HEK293 (cell line): ENCODE measurements around the gene SUCLA2.

Source experiments
- CTCF ChIA-PET: fragments of 350-600 bp; formaldehyde crosslinking; extraction: SDS; loops from one replicate; lab custom pipeline; 2021; ENCODE audit warnings: antibody characterized with exemption; lab: Yijun Ruan, JAX
- POLR2A ChIA-PET: fragments of 300-600 bp; formaldehyde crosslinking; extraction: SDS; loops from one replicate; lab custom pipeline; 2020; ENCODE audit warnings: antibody characterized with exemption, inconsistent platforms; lab: Yijun Ruan, JAX
- H3K27ac ChIP-seq: fragments of 200-500 bp; sonication (Bioruptor generic); 2 replicates; pipeline ENCODE4 v1.5.1; 2014; ENCODE audit warnings: low read depth, low read length, control low read depth, inconsistent platforms; ENCODE audit errors: extremely low read depth
- H3K36me3 ChIP-seq, 2 experiments: fragments of 200-500 bp in 1 of 2; sonication (Bioruptor generic) in 1 of 2; 1 replicate in 1 of 2; 2 replicates in 1 of 2; pipeline ENCODE4 v1.5.1; 2014 to 2017; ENCODE audit warnings: inconsistent platforms in 2 of 2, low read length in 2 of 2; ENCODE audit not compliant: control insufficient read depth in 2 of 2, insufficient read depth in 1 of 2
- H3K4me1 ChIP-seq: fragments of 200-500 bp; sonication (Bioruptor generic); 2 replicates; pipeline ENCODE4 v1.5.1; 2014; ENCODE audit warnings: mild to moderate bottlenecking, low read length, inconsistent platforms; ENCODE audit not compliant: control insufficient read depth, insufficient read depth
- H3K4me3 ChIP-seq: 2 replicates; pipeline ENCODE4 v1.5.1; 2011; ENCODE audit warnings: low read depth, mild to moderate bottlenecking, control low read depth, low read length, moderate library complexity
- H3K9me3 ChIP-seq: fragments of 200-500 bp; sonication (Bioruptor generic); 2 replicates; pipeline ENCODE4 v1.5.1; 2014; ENCODE audit warnings: low read depth, low read length, inconsistent platforms; ENCODE audit not compliant: control insufficient read depth, insufficient read depth
- ATF2 ChIP-seq: fragments of 450-650 bp; formaldehyde crosslinking; IDR thresholded peaks from 2 replicates; pipeline ENCODE4 v1.5.1; 2016; ENCODE audit warnings: missing biosample characterization, missing genetic modification characterization, low read depth
- BCL6B ChIP-seq: fragments of 450-650 bp; formaldehyde crosslinking; IDR thresholded peaks from 2 replicates; pipeline ENCODE4 v1.5.1; 2017; ENCODE audit warnings: missing biosample characterization, missing genetic modification characterization
- FEZF1 ChIP-seq: fragments of 450-650 bp; formaldehyde crosslinking; IDR thresholded peaks from 2 replicates; pipeline ENCODE4 v1.5.1; 2016; ENCODE audit warnings: missing biosample characterization, missing genetic modification characterization
- GLI4 ChIP-seq: fragments of 450-650 bp; formaldehyde crosslinking; IDR thresholded peaks from 2 replicates; pipeline ENCODE4 v1.5.1; 2016; ENCODE audit warnings: missing biosample characterization, missing genetic modification characterization
- GLIS2 ChIP-seq: fragments of 450-650 bp; formaldehyde crosslinking; IDR thresholded peaks from 2 replicates; pipeline ENCODE4 v1.5.1; 2016; ENCODE audit warnings: missing biosample characterization, missing genetic modification characterization
- HOXA7 ChIP-seq: sonication (generic); formaldehyde crosslinking; IDR thresholded peaks from 2 replicates; pipeline ENCODE4 v1.8.1; 2022; ENCODE audit warnings: missing genetic modification reagents, borderline replicate concordance
- INSM2 ChIP-seq: fragments of 450-650 bp; formaldehyde crosslinking; IDR thresholded peaks from 2 replicates; pipeline ENCODE4 v1.5.1; 2016; ENCODE audit warnings: missing biosample characterization, missing genetic modification characterization
- KLF17 ChIP-seq: fragments of 450-650 bp; formaldehyde crosslinking; IDR thresholded peaks from 2 replicates; pipeline ENCODE4 v1.5.1; 2016; ENCODE audit warnings: missing biosample characterization, missing genetic modification characterization
- KLF9 ChIP-seq: fragments of 450-650 bp; formaldehyde crosslinking; IDR thresholded peaks from 2 replicates; pipeline ENCODE4 v1.5.1; 2016; ENCODE audit warnings: missing biosample characterization, missing genetic modification characterization, low read depth
- REST ChIP-seq: fragments of 450-650 bp; formaldehyde crosslinking; IDR thresholded peaks from 2 replicates; pipeline ENCODE4 v1.5.1; 2016; ENCODE audit warnings: missing biosample characterization, missing genetic modification characterization
- WT1 ChIP-seq: fragments of 450-650 bp; formaldehyde crosslinking; IDR thresholded peaks from 2 replicates; pipeline ENCODE4 v1.5.1; 2016; ENCODE audit warnings: missing biosample characterization, missing genetic modification characterization
- YY1 ChIP-seq: fragments of 450-650 bp; formaldehyde crosslinking; IDR thresholded peaks from 2 replicates; pipeline ENCODE4 v1.5.1; 2018; ENCODE audit warnings: missing biosample characterization, missing genetic modification characterization
- ZBTB1 ChIP-seq: fragments of 450-650 bp; formaldehyde crosslinking; IDR thresholded peaks from 2 replicates; pipeline ENCODE4 v1.5.1; 2016; ENCODE audit warnings: missing biosample characterization, missing genetic modification characterization
- ZBTB26 ChIP-seq: fragments of 450-650 bp; formaldehyde crosslinking; optimal IDR thresholded peaks from 2 replicates; pipeline ENCODE3; 2016; ENCODE audit warnings: missing biosample characterization, mild to moderate bottlenecking, missing genetic modification characterization
- ZBTB49 ChIP-seq: fragments of 450-650 bp; formaldehyde crosslinking; IDR thresholded peaks from 2 replicates; pipeline ENCODE4 v1.5.1; 2016; ENCODE audit warnings: missing biosample characterization, missing genetic modification characterization, low read depth
- ZNF10 ChIP-seq: fragments of 450-650 bp; formaldehyde crosslinking; IDR thresholded peaks from 2 replicates; pipeline ENCODE4 v1.5.1; 2017; ENCODE audit warnings: missing biosample characterization, missing genetic modification characterization
- ZNF121 ChIP-seq: fragments of 450-650 bp; formaldehyde crosslinking; IDR thresholded peaks from 2 replicates; pipeline ENCODE4 v1.5.1; 2016; ENCODE audit warnings: missing biosample characterization, missing genetic modification characterization
- ZNF239 ChIP-seq: fragments of 450-650 bp; formaldehyde crosslinking; IDR thresholded peaks from 2 replicates; pipeline ENCODE4 v1.5.1; 2016; ENCODE audit warnings: missing biosample characterization, missing genetic modification characterization
- ZNF292 ChIP-seq: fragments of 450-650 bp; formaldehyde crosslinking; IDR thresholded peaks from 2 replicates; pipeline ENCODE4 v1.5.1; 2016; ENCODE audit warnings: low read depth, missing biosample characterization, missing genetic modification characterization, borderline replicate concordance
- ZNF571 ChIP-seq: fragments of 450-650 bp; formaldehyde crosslinking; IDR thresholded peaks from 2 replicates; pipeline ENCODE4 v1.5.0; 2017; ENCODE audit warnings: missing biosample characterization, missing genetic modification characterization
- ZNF580 ChIP-seq: fragments of 450-650 bp; formaldehyde crosslinking; IDR thresholded peaks from 2 replicates; pipeline ENCODE4 v1.5.1; 2016; ENCODE audit warnings: missing biosample characterization, missing genetic modification characterization
- ZNF629 ChIP-seq: fragments of 450-650 bp; formaldehyde crosslinking; IDR thresholded peaks from 2 replicates; pipeline ENCODE4 v1.5.1; 2017; ENCODE audit warnings: missing biosample characterization, missing genetic modification characterization
- ZNF776 ChIP-seq: fragments of 450-650 bp; formaldehyde crosslinking; IDR thresholded peaks from 2 replicates; pipeline ENCODE4 v1.5.0; 2017; ENCODE audit warnings: missing biosample characterization, missing genetic modification characterization, borderline replicate concordance

SUCLA2 gene

GRCh38 chr13:47897411-47898050 lies 103.5 kb downstream of the SUCLA2 start (continued):
- TF ChIP-seq REST (tag by site-specific recombination) (no peak), FEZF1 (tag by site-specific recombination) (no peak), ZNF571 (no peak), INSM2 (tag by site-specific recombination) (no peak), GLI4 (tag by site-specific recombination) (no peak), ATF2 (no peak), ZNF629 (tag by site-specific recombination) (no peak), ZNF776 (tag by site-specific recombination) (no peak), ZNF10 (no peak)

GRCh38 chr13:47896546-47896945 lies 104.5 kb downstream of the SUCLA2 start:
- Histone ChIP-seq H3K4me3 (no peak overlapping the region), H3K36me3 (no peaks in the 10 kb centered on the region), H3K9me3 (no peaks in the 10 kb centered on the region), H3K27ac (no peak overlapping the region), H3K4me1 (no peaks in the 10 kb centered on the region)
- POLR2A ChIA-PET: no interaction called here
- CTCF ChIA-PET: no interaction called here
- TF ChIP-seq ZNF580: no peak
- TF ChIP-seq ZBTB49: no peak
- TF ChIP-seq ZBTB1 (tag by site-specific recombination): no peak
- TF ChIP-seq WT1 (tag by site-specific recombination): no peak
- no peak for TF ChIP-seq HOXA7 (CRISPR knock-in tag)
- TF ChIP-seq ZNF121 (tag by site-specific recombination): no peak
- TF ChIP-seq BCL6B (tag by site-specific recombination): no peak
- TF ChIP-seq YY1: no peak
- TF ChIP-seq GLIS2: no peak
- TF ChIP-seq ZNF776 (tag by site-specific recombination): no peak
- TF ChIP-seq ZBTB26 (tag by site-specific recombination): no peak
- no peak for TF ChIP-seq KLF9 (tag by site-specific recombination)
- no peak for TF ChIP-seq KLF17 (tag by site-specific recombination)
- no peak for TF ChIP-seq ZNF292 (tag by site-specific recombination)
- TF ChIP-seq ZNF239 (tag by site-specific recombination): no peak
